Neuronal stem cell (in vitro differentiated cells): ENCODE data around the gene STX10. TPM values are rescaled to one million over a fixed set of nuclear protein-coding genes. Genes with fewer than 3 reads are reported as not detected.

ENCODE experiments used
- DNase-seq: peaks from one replicate; pipeline ENCODE4 v3.0.0-alpha.2; 2013; ENCODE audit warnings: low spot score
- H2AFZ ChIP-seq: one replicate; pipeline ENCODE4 v1.6.1; 2013; ENCODE audit warnings: mild to moderate bottlenecking, low read length, inconsistent platforms
- H2AK5ac ChIP-seq: 2 replicates; pipeline ENCODE4 v1.6.1; 2013; ENCODE audit warnings: low read depth, mild to moderate bottlenecking, inconsistent platforms, low read length, moderate library complexity, mixed read lengths
- H2BK120ac ChIP-seq: 2 replicates; pipeline ENCODE4 v1.6.1; 2013; ENCODE audit warnings: low read depth, mild to moderate bottlenecking, inconsistent platforms, low read length, moderate library complexity, mixed read lengths
- H2BK12ac ChIP-seq: one replicate; pipeline ENCODE4 v1.6.1; 2013; ENCODE audit warnings: low read length, inconsistent platforms
- H2BK15ac ChIP-seq: 2 replicates; pipeline ENCODE4 v1.6.1; 2013; ENCODE audit warnings: mild to moderate bottlenecking, low read length, inconsistent platforms, mixed read lengths
- H2BK5ac ChIP-seq: one replicate; pipeline ENCODE4 v1.6.1; 2013; ENCODE audit warnings: inconsistent platforms, mild to moderate bottlenecking, low read length, moderate library complexity
- H3K14ac ChIP-seq: one replicate; pipeline ENCODE4 v1.6.1; 2013; ENCODE audit warnings: low read length, inconsistent platforms
- H3K18ac ChIP-seq: 2 replicates; pipeline ENCODE4 v1.6.1; 2013; ENCODE audit warnings: low read length, inconsistent platforms
- H3K23ac ChIP-seq: 2 replicates; pipeline ENCODE4 v1.6.1; 2013; ENCODE audit warnings: low read depth, mild to moderate bottlenecking, mixed read lengths, low read length, inconsistent platforms; ENCODE audit not compliant: poor library complexity
- H3K27ac ChIP-seq: replicated peaks from 3 replicates; pipeline ENCODE4 v1.5.1; 2013; ENCODE audit warnings: low read length, inconsistent platforms
- H3K27me3 ChIP-seq, 3 experiments: 2 replicates each; pipeline ENCODE4 v1.6.1; 2013; ENCODE audit warnings: low read length in 3 of 3, mild to moderate bottlenecking in 2 of 3, inconsistent platforms in 1 of 3, low read depth in 1 of 3, mixed read lengths in 1 of 3, moderate library complexity in 1 of 3; ENCODE audit not compliant: control insufficient read depth in 3 of 3, insufficient read depth in 3 of 3
- H3K36me3 ChIP-seq, 2 donors: replicated peaks in 1 of 2; 2 replicates each; pipeline ENCODE4 v1.6.1; 2013; ENCODE audit warnings: low read length in 2 of 2; ENCODE audit not compliant: control insufficient read depth in 2 of 2, insufficient read depth in 2 of 2
- H3K4ac ChIP-seq: 2 replicates; pipeline ENCODE4 v1.6.1; 2013; ENCODE audit warnings: inconsistent platforms, mild to moderate bottlenecking, low read length, moderate library complexity
- H3K4me1 ChIP-seq, 2 donors: 1 replicate in 1 of 2; 2 replicates in 1 of 2; pipeline ENCODE4 v1.6.1; 2013; ENCODE audit warnings: low read length in 2 of 2, low read depth in 1 of 2; ENCODE audit not compliant: control insufficient read depth in 2 of 2, insufficient read depth in 1 of 2
- H3K4me2 ChIP-seq: one replicate; pipeline ENCODE4 v1.6.1; 2013; ENCODE audit warnings: mild to moderate bottlenecking, low read length, inconsistent platforms; ENCODE audit not compliant: insufficient read depth, poor library complexity, severe bottlenecking
- H3K4me3 ChIP-seq, 2 donors: 2 replicates each; pipeline ENCODE4 v1.5.1; 2013; ENCODE audit warnings: low read length in 2 of 2, mild to moderate bottlenecking in 2 of 2, inconsistent platforms in 1 of 2, moderate library complexity in 1 of 2
- H3K79me1 ChIP-seq: one replicate; pipeline ENCODE4 v1.6.1; 2013; ENCODE audit warnings: low read depth, mild to moderate bottlenecking, inconsistent platforms, low read length, moderate library complexity
- H3K9ac ChIP-seq: one replicate; pipeline ENCODE4 v1.6.1; 2013; ENCODE audit warnings: mild to moderate bottlenecking, low read depth, low read length, inconsistent platforms; ENCODE audit not compliant: poor library complexity
- H3K9me3 ChIP-seq, 2 donors: replicated peaks in 1 of 2; 2 replicates each; pipeline versions ENCODE3 to v1.6.1; 2013; ENCODE audit warnings: low read length in 2 of 2, mild to moderate bottlenecking in 2 of 2, inconsistent platforms in 1 of 2, low read depth in 1 of 2, mixed read lengths in 1 of 2, moderate library complexity in 1 of 2; ENCODE audit not compliant: control insufficient read depth in 2 of 2, insufficient read depth in 1 of 2
- H4K8ac ChIP-seq: one replicate; pipeline ENCODE4 v1.6.1; 2013; ENCODE audit warnings: low read depth, mild to moderate bottlenecking, inconsistent platforms, low read length, moderate library complexity
- H4K91ac ChIP-seq: one replicate; pipeline ENCODE4 v1.6.1; 2013; ENCODE audit warnings: low read length, low read depth, mild to moderate bottlenecking, inconsistent platforms; ENCODE audit not compliant: poor library complexity
- WGBS, 2 donors: extraction: QIAGEN DNeasy Blood & Tissue Kit; methylation state at CpG; one replicate each; pipeline ENCODE4 v1.1.7; 2013; ENCODE audit warnings: missing lambda C conversion rate in 2 of 2, mixed read lengths in 1 of 2; ENCODE audit not compliant: insufficient read length in 2 of 2, insufficient replicate concordance in 1 of 2; ENCODE audit errors: extremely low coverage in 2 of 2; 5-methylcytosine and 5-hydroxymethylcytosine counted together
- polyA plus RNA-seq, 2 experiments: library from polyadenylated mRNA; stranded (reverse); fragments of 200-250 nt; gene quantifications; one replicate each; pipeline ENCODE4 v1.2.3, GENCODE V29; 2013

STX10 gene
- polyA plus RNA-seq (2013, experiment 1 of 2): 35.3 TPM
- 33.1 TPM for polyA plus RNA-seq (2013, experiment 2 of 2)

- peak within 1 kb of the TSS; percentile 97 for H3K9ac ChIP-seq
- H2AK5ac ChIP-seq: peak within 1 kb of the TSS; percentile 99
- peaks cover 3 to 6% of the 10 kb centered on the region in 2 donors for H3K4me1 ChIP-seq
- H3K14ac ChIP-seq: peak within 1 kb of the TSS; percentile 75
- peak within 1 kb of the TSS; percentile 84 for H3K4me2 ChIP-seq
- H2BK120ac ChIP-seq: peak within 1 kb of the TSS; percentile 38
- H3K4ac ChIP-seq: peak within 1 kb of the TSS; percentile 53
- H3K9me3 ChIP-seq: no peaks in the 10 kb centered on the region
- no CpG with 5 or more reads among the region's 51 CpGs for WGBS, 2 donors
- peaks cover 0 to 14% of the 10 kb centered on the region in 2 donors for H3K36me3 ChIP-seq
- H2AFZ ChIP-seq: peak within 1 kb of the TSS; percentile 94
- no peaks in the 10 kb centered on the region for H3K27me3 ChIP-seq
- H4K8ac ChIP-seq: no peak within 1 kb of the TSS
- peak within 1 kb of the TSS; percentile 96 for H3K18ac ChIP-seq
- peak within 1 kb of the TSS; percentile 81 for H3K27ac ChIP-seq
- peak within 1 kb of the TSS; percentile 83 for H2BK15ac ChIP-seq
- H4K91ac ChIP-seq: no peak within 1 kb of the TSS
- H2BK5ac ChIP-seq: peak within 1 kb of the TSS; percentile 95
- H3K23ac ChIP-seq: peak within 1 kb of the TSS; percentile 92
- H3K79me1 ChIP-seq: peaks cover 13% of the 10 kb centered on the region
- H3K4me3 ChIP-seq: peak within 1 kb of the TSS; percentile 69 to 94
- DNase-seq: peak; percentile 80
- peak within 1 kb of the TSS; percentile 2 for H2BK12ac ChIP-seq
These were observed at the start of gene STX10, which contains the start of gene IER2 for GRCh38 chr19:13150187-13150930. Gene STX10 (minus strand): TSS chr19:13150375. CDS start chr19:13150173, 202 bp downstream. Gene IER2 (plus strand): TSS chr19:13150411. CDS start chr19:13153187, 2,776 bp downstream.

GRCh38 chr19:13198634-13199033, 48.5 kb upstream of the STX10 start:
- Histone ChIP-seq H3K4me3 (no peak overlapping the region), H4K91ac (no peak overlapping the region), H3K36me3 (no peaks in the 10 kb centered on the region), H3K4me1 (no peaks in the 10 kb centered on the region), H3K4ac (no peak overlapping the region), H3K27ac (no peak overlapping the region), H3K18ac (no peak overlapping the region), H3K9me3 (no peaks in the 10 kb centered on the region), H4K8ac (no peak overlapping the region), H2BK12ac (no peak overlapping the region), H3K23ac (peak overlapping the region; percentile 29), H3K27me3 (no peaks in the 10 kb centered on the region), H3K79me1 (no peaks in the 10 kb centered on the region), H2AK5ac (peak overlapping the region; percentile 24), H3K4me2 (no peak overlapping the region), H2AFZ (no peak overlapping the region), H2BK5ac (no peak overlapping the region), H3K14ac (no peak overlapping the region), H2BK120ac (no peak overlapping the region), H2BK15ac (peak overlapping the region; percentile 40), H3K9ac (peak overlapping the region; percentile 70)
- DNase-seq: no peak
- WGBS, 2 donors: no CpG with 5 or more reads among the region's 18 CpGs

GRCh38 chr19:13195678-13196077, 45.5 kb upstream of the STX10 start:
- no peak overlapping the region for H4K8ac ChIP-seq
- no peaks in the 10 kb centered on the region for H3K79me1 ChIP-seq
- no peak overlapping the region for H2BK15ac ChIP-seq
- no peaks in the 10 kb centered on the region for H3K9me3 ChIP-seq
- no peak overlapping the region for H3K4me3 ChIP-seq
- H3K23ac ChIP-seq: no peak overlapping the region
- no CpG with 5 or more reads among the region's 11 CpGs for WGBS, 2 donors
- H3K4ac ChIP-seq: no peak overlapping the region
- no peak overlapping the region for H2AK5ac ChIP-seq
- no peaks in the 10 kb centered on the region for H3K27me3 ChIP-seq
- H3K36me3 ChIP-seq: no peaks in the 10 kb centered on the region
- no peak overlapping the region for H3K18ac ChIP-seq
- no peak overlapping the region for H2AFZ ChIP-seq
- no peak for DNase-seq
- no peak overlapping the region for H3K9ac ChIP-seq
- H2BK5ac ChIP-seq: no peak overlapping the region
- H2BK12ac ChIP-seq: no peak overlapping the region
- no peak overlapping the region for H4K91ac ChIP-seq
- H2BK120ac ChIP-seq: no peak overlapping the region
- H3K4me1 ChIP-seq: no peaks in the 10 kb centered on the region
- peak overlapping the region; percentile 11 for H3K4me2 ChIP-seq
- no peak overlapping the region for H3K27ac ChIP-seq
- H3K14ac ChIP-seq: no peak overlapping the region

GRCh38 chr19:13190781-13191540, 40.8 kb upstream of the STX10 start:
- H3K18ac ChIP-seq: no peak overlapping the region
- H3K27me3 ChIP-seq: no peaks in the 10 kb centered on the region
- H4K91ac ChIP-seq: no peak overlapping the region
- H2AFZ ChIP-seq: no peak overlapping the region
- no peak overlapping the region for H3K4me3 ChIP-seq
- no peak for DNase-seq
- H2BK120ac ChIP-seq: no peak overlapping the region
- H2AK5ac ChIP-seq: peak overlapping the region; percentile 84
- no peak overlapping the region for H3K27ac ChIP-seq
- no peaks in the 10 kb centered on the region for H3K9me3 ChIP-seq
- no peak overlapping the region for H4K8ac ChIP-seq
- no peak overlapping the region for H3K9ac ChIP-seq
- no peak overlapping the region for H3K4me2 ChIP-seq
- H3K79me1 ChIP-seq: no peaks in the 10 kb centered on the region
- H3K14ac ChIP-seq: no peak overlapping the region
- H3K4me1 ChIP-seq: no peaks in the 10 kb centered on the region
- H2BK5ac ChIP-seq: no peak overlapping the region
- no peak overlapping the region for H3K4ac ChIP-seq
- no peak overlapping the region for H2BK15ac ChIP-seq
- H2BK12ac ChIP-seq: no peak overlapping the region
- no peak overlapping the region for H3K23ac ChIP-seq
- no CpG with 5 or more reads among the region's 19 CpGs for WGBS, 2 donors
- H3K36me3 ChIP-seq: no peaks in the 10 kb centered on the region
